ENCODE measurements around the gene PRKCI.
"Not testable (repeated sequence)": the region's sequence is repeated elsewhere in the genome, so short reads cannot be mapped to it uniquely, and the experiment has no call there.

DNA sequence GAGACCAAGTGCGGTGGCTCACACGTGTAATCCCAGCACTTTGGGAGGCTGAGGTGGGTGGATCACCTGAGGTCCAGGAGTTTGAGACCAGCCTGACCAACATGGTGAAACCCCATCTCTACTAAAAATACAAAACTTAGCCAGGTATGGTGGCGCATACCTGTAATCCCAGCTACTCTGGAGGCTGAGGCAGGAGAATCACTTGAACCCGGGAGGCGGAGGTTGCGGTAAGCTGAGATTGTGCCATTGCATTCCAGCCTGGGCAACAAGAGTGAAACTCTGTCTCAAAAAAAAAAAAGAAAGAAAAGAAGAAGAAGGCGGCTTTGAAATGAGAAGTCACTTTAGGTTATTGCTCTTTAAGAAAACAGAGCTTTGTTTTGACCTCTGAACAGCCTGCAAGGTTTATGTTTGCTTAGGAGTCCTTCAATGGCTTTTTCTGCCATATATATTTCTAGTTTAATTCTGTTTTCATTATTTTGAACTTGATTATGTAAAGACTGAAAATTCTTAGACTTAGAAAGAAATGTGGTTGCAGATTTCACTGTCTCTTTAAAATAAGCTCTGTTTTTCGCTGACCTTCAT is 47.5 kb downstream of the PRKCI start:
- TF ChIP-seq, protein P1, sequence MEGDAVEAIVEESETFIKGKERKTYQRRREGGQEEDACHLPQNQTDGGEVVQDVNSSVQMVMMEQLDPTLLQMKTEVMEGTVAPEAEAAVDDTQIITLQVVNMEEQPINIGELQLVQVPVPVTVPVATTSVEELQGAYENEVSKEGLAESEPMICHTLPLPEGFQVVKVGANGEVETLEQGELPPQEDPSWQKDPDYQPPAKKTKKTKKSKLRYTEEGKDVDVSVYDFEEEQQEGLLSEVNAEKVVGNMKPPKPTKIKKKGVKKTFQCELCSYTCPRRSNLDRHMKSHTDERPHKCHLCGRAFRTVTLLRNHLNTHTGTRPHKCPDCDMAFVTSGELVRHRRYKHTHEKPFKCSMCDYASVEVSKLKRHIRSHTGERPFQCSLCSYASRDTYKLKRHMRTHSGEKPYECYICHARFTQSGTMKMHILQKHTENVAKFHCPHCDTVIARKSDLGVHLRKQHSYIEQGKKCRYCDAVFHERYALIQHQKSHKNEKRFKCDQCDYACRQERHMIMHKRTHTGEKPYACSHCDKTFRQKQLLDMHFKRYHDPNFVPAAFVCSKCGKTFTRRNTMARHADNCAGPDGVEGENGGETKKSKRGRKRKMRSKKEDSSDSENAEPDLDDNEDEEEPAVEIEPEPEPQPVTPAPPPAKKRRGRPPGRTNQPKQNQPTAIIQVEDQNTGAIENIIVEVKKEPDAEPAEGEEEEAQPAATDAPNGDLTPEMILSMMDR (conservative IDR thresholded peaks at IDR 0.05; ENCODE audit: low read depth, low read length) = not testable (repeated sequence)
- not testable (repeated sequence) for TF ChIP-seq CEBPB (IDR thresholded peaks at IDR 0.05; ENCODE audit: low read depth, low read length); POLR2A (IDR thresholded peaks at IDR 0.05; ENCODE audit: low read depth, low read length); RAD21 (IDR thresholded peaks at IDR 0.05; ENCODE audit: low read length); BHLHE40 (IDR thresholded peaks at IDR 0.05; ENCODE audit: low read depth, low read length)
